Endothelial cell of umbilical vein (primary cell): Measurements from ENCODE around the gene MUC2. TPM values are rescaled to one million over a fixed set of nuclear protein-coding genes. Genes with fewer than 3 reads are reported as not detected.

ENCODE experiments used
- BruUV-seq: library from RNA; stranded (reverse); fragments of 400-500 nt; replicated peaks from 2 replicates; lab custom pipeline; 2021; lab: Mats Ljungman, UMichigan
- CTCF ChIA-PET: fragments of 300-600, 350-600 bp; sonication (Branson Sonifier 250); formaldehyde crosslinking; loops from one replicate; lab custom pipeline; 2021; ENCODE audit warnings: antibody characterized with exemption, inconsistent platforms; lab: Charles Lee
- POLR2A ChIA-PET: fragments of 300-600, 350-600 bp; sonication (Branson Sonifier 250); formaldehyde crosslinking; loops from one replicate; lab custom pipeline; 2021; ENCODE audit warnings: antibody characterized with exemption, inconsistent platforms; lab: Charles Lee
- DNase-seq: peaks from one replicate; pipeline ENCODE4 v3.0.0-alpha.2; 2011; ENCODE audit warnings: low read depth, low spot score
- FAIRE-seq: peaks from 2 replicates; lab custom pipeline; 2011; peaks lifted over from hg19 to GRCh38; lab: Jason Lieb, UNC
- H2AFZ ChIP-seq: 2 replicates; pipeline ENCODE4 v1.6.0; 2012; ENCODE audit warnings: low read depth, low read length, control low read depth, inconsistent platforms
- H3K27ac ChIP-seq: 2 replicates; pipeline ENCODE4 v1.5.1; 2011; ENCODE audit warnings: low read depth, mild to moderate bottlenecking, control low read depth, low read length, moderate library complexity; ENCODE audit not compliant: insufficient read depth
- H3K27me3 ChIP-seq, 2 experiments: 2 replicates each; pipeline versions ENCODE4 v1.6.0 to v1.6.1; 2011; ENCODE audit warnings: low read length in 2 of 2, mixed read lengths in 1 of 2; ENCODE audit not compliant: control insufficient read depth in 2 of 2, insufficient read depth in 2 of 2
- H3K36me3 ChIP-seq, 2 experiments: 2 replicates in 1 of 2; 3 replicates in 1 of 2; pipeline ENCODE4 v1.5.1; 2011; ENCODE audit warnings: low read length in 2 of 2, mild to moderate bottlenecking in 1 of 2, moderate library complexity in 1 of 2; ENCODE audit not compliant: control insufficient read depth in 2 of 2, insufficient read depth in 2 of 2; ENCODE audit errors: extremely low read depth in 1 of 2
- H3K4me1 ChIP-seq: 3 replicates; pipeline ENCODE4 v1.5.1; 2011; ENCODE audit warnings: mild to moderate bottlenecking, low read length; ENCODE audit not compliant: control insufficient read depth, insufficient read depth; ENCODE audit errors: extremely low read depth
- H3K4me2 ChIP-seq: 2 replicates; pipeline ENCODE4 v1.6.1; 2011; ENCODE audit warnings: low read length, control low read depth, mixed read lengths; ENCODE audit not compliant: insufficient read depth
- H3K4me3 ChIP-seq, 3 experiments: fragments of 200-600 bp in 1 of 3; sonication (generic), shearing (Covaris generic) in 1 of 3; replicated peaks in 1 of 3; 2 replicates each; pipeline ENCODE4 v1.5.1; 2011 to 2016; ENCODE audit warnings: control low read depth in 3 of 3, low read length in 3 of 3, mild to moderate bottlenecking in 2 of 3, inconsistent platforms in 1 of 3, low read depth in 1 of 3, moderate library complexity in 1 of 3; ENCODE audit not compliant: insufficient read depth in 1 of 3
- H3K79me2 ChIP-seq: 2 replicates; pipeline ENCODE4 v1.6.0; 2012; ENCODE audit warnings: low read length, inconsistent platforms; ENCODE audit not compliant: control insufficient read depth, insufficient read depth
- H3K9ac ChIP-seq: replicated peaks from 2 replicates; pipeline ENCODE3; 2011; ENCODE audit warnings: low read length, control low read depth; ENCODE audit not compliant: insufficient read depth; ENCODE audit errors: extremely low read depth
- H3K9me1 ChIP-seq: replicated peaks from 3 replicates; pipeline ENCODE4 v1.6.0; 2011; ENCODE audit warnings: mild to moderate bottlenecking, low read length; ENCODE audit not compliant: control insufficient read depth, insufficient read depth; ENCODE audit errors: extremely low read depth
- H3K9me3 ChIP-seq: replicated peaks from 2 replicates; pipeline ENCODE4 v1.5.1; 2012; ENCODE audit warnings: low read length, inconsistent platforms; ENCODE audit not compliant: control insufficient read depth, insufficient read depth
- H4K20me1 ChIP-seq: replicated peaks from 2 replicates; pipeline ENCODE3; 2011; ENCODE audit warnings: mild to moderate bottlenecking, low read length; ENCODE audit not compliant: control insufficient read depth, insufficient read depth; ENCODE audit errors: extremely low read depth
- CTCF ChIP-seq, 2 donors: IDR thresholded peaks; 1 replicate in 1 of 2; 2 replicates in 1 of 2; pipeline ENCODE4 v1.5.1; 2011; ENCODE audit warnings: low read length in 2 of 2, mild to moderate bottlenecking in 2 of 2, moderate library complexity in 2 of 2, control low read depth in 1 of 2, inconsistent platforms in 1 of 2, low read depth in 1 of 2; ENCODE audit not compliant: insufficient read depth in 1 of 2; ENCODE audit errors: extremely low read depth in 1 of 2
- EZH2 ChIP-seq: IDR thresholded peaks from 2 replicates; pipeline ENCODE4 v1.6.1; 2012; ENCODE audit warnings: borderline replicate concordance, low read depth, mild to moderate bottlenecking, moderate library complexity, low read length, inconsistent platforms; ENCODE audit not compliant: severe bottlenecking
- FOS ChIP-seq: IDR thresholded peaks from 2 replicates; pipeline ENCODE4 v1.6.1; 2011; ENCODE audit warnings: mild to moderate bottlenecking, low read length, moderate library complexity, borderline replicate concordance; ENCODE audit not compliant: insufficient read depth
- GATA2 ChIP-seq: IDR thresholded peaks from 2 replicates; pipeline ENCODE4 v1.7.0; 2011; ENCODE audit warnings: low read depth, mild to moderate bottlenecking, moderate library complexity, mixed read lengths, low read length; ENCODE audit not compliant: insufficient read length, insufficient read depth
- JUN ChIP-seq: IDR thresholded peaks from 2 replicates; pipeline ENCODE4 v1.6.1; 2011; ENCODE audit warnings: borderline replicate concordance, low read depth; ENCODE audit not compliant: insufficient read length, insufficient read depth
- MAX ChIP-seq: IDR thresholded peaks from 2 replicates; pipeline ENCODE4 v1.6.1; 2011; ENCODE audit not compliant: insufficient read depth, insufficient read length
- MYC ChIP-seq: IDR thresholded peaks from one replicate; pipeline ENCODE4 v1.6.1; 2011; ENCODE audit warnings: mild to moderate bottlenecking, low read depth, low read length
- POLR2A ChIP-seq: IDR thresholded peaks from 2 replicates; pipeline ENCODE4 v1.6.1; 2012; ENCODE audit warnings: low read depth, mild to moderate bottlenecking, control low read depth, low read length
- POLR2AphosphoS5 ChIP-seq: IDR thresholded peaks from 2 replicates; pipeline ENCODE4 v1.6.1; 2012; ENCODE audit warnings: low read depth, mild to moderate bottlenecking, control low read depth, low read length, moderate library complexity; ENCODE audit not compliant: insufficient read depth
- dilution Hi-C: fragments of 300-500 bp; cut with MboI; formaldehyde crosslinking; loops from one replicate; pipeline ENCODE4 v1.15.0; 2019; ENCODE audit warnings: low sequenced_read_pairs; ENCODE audit not compliant: extremely low pct_ligation_motif_present
- intact Hi-C: fragments of 100-400 bp; cut with micrococcal nuclease; formaldehyde crosslinking; loops from one replicate; pipeline ENCODE4 v1.10.0; 2022
- polyA plus RNA-seq, 4 experiments: library from polyadenylated mRNA; depleted of rRNA in 3 of 4; stranded (reverse) in 3 of 4; unstranded in 1 of 4; fragments of >200 nt; gene quantifications; 2 replicates each; pipeline versions ENCODE4 v1.2.1 to v1.2.3, GENCODE V29; 2011 to 2012; ENCODE audit warnings: missing spikeins in 1 of 4
- total RNA-seq: library from RNA; stranded (reverse); gene quantifications from 2 replicates; pipeline ENCODE4 v1.2.3, GENCODE V29; 2021

The MUC2 gene
- total and polyA plus RNA-seq, 2 donors (not counting 3 experiments of a cell fraction or from before 2014, with no cell fraction given): not detected

GRCh38 chr11:1037506-1038055 is 37.1 kb upstream of the MUC2 start:
- dilution Hi-C loops (no loop called here), intact Hi-C loops (no loop called here)
- no peaks in the 10 kb centered on the region for H4K20me1 ChIP-seq
- H3K4me1 ChIP-seq: no peaks in the 10 kb centered on the region
- no peaks in the 10 kb centered on the region for H3K79me2 ChIP-seq
- no TSS peak for BruUV-seq
- no peak for TF ChIP-seq GATA2
- TF ChIP-seq POLR2A: no peak
- TF ChIP-seq EZH2: no peak
- TF ChIP-seq JUN: no peak
- TF ChIP-seq FOS: no peak
- TF ChIP-seq MYC: no peak
- TF ChIP-seq MAX: no peak
- no peak for TF ChIP-seq CTCF (IDR thresholded peaks at IDR 0.05; ENCODE audit: extremely low read depth in 1 of 2, insufficient read depth in 1 of 2, low read depth in 1 of 2, low read length in 2 of 2)
- no peak for TF ChIP-seq POLR2AphosphoS5
- no peak for DNase-seq
- H3K27me3 ChIP-seq: no peaks in the 10 kb centered on the region
- H3K9me1 ChIP-seq: no peaks in the 10 kb centered on the region
- FAIRE-seq: no peak
- ChIA-PET CTCF (no interaction called here), POLR2A (no interaction called here)
- H2AFZ ChIP-seq: no peak overlapping the region
- no peak overlapping the region for H3K4me2 ChIP-seq
- H3K9me3 ChIP-seq: no peaks in the 10 kb centered on the region
- H3K9ac ChIP-seq: no peak overlapping the region
- H3K27ac ChIP-seq: no peak overlapping the region
- H3K4me3 ChIP-seq: no peak overlapping the region
- H3K36me3 ChIP-seq: no peaks in the 10 kb centered on the region
